ENCODE measurements around the gene PRR22.
"Not testable (repeated sequence)": the region's sequence is repeated elsewhere in the genome, so short reads cannot be mapped to it uniquely, and the experiment has no call there.

The PRR22 gene

GRCh38 chr19:5799247-5800241 is 15.0 kb upstream of the PRR22 start:
- no peak overlapping the region for H3K4me3 ChIP-seq (ENCODE audit: low read length)
- DNase-seq (ENCODE audit: low read depth, low spot score): peak; percentile 56

- no peak for DNase-seq (ENCODE audit: low read depth, low spot score)
- H3K4me3 ChIP-seq (ENCODE audit: low read length): no peak overlapping the region
These were observed 13.7 kb upstream of the PRR22 start for GRCh38 chr19:5798244-5798643.

- no peak overlapping the region for H3K4me3 ChIP-seq (ENCODE audit: low read length)
These were observed 10.9 kb upstream of the PRR22 start for GRCh38 chr19:5795382-5795919.

GRCh38 chr19:5793188-5793587 is 8.6 kb upstream of the PRR22 start:
- no peak overlapping the region for H3K4me3 ChIP-seq (ENCODE audit: low read length)
- DNase-seq (ENCODE audit: low read depth, low spot score): no peak

More at GRCh38 chr19:5795382-5795919, 10.9 kb upstream of the PRR22 start:
- DNase-seq (ENCODE audit: low read depth, low spot score): no peak

- no peak for DNase-seq (ENCODE audit: low read depth, low spot score)
- no peak overlapping the region for H3K4me3 ChIP-seq (ENCODE audit: low read length)
These were observed 7.7 kb upstream of the PRR22 start for GRCh38 chr19:5792224-5792623.

GRCh38 chr19:5790559-5791520 is 6.3 kb upstream of the PRR22 start, which contains the start of gene DUS3L:
Gene DUS3L, minus strand, starts transcription at chr19:5791163. Its CDS starts 22 bp downstream, at chr19:5791141.
- DNase-seq (ENCODE audit: low read depth, low spot score): peak; percentile 98
- peak within 1 kb of the TSS; percentile 94 for H3K4me3 ChIP-seq (ENCODE audit: low read length)

GRCh38 chr19:5789886-5790558 is 5.5 kb upstream of the PRR22 start:
- DNase-seq (ENCODE audit: low read depth, low spot score): no peak
- H3K4me3 ChIP-seq (ENCODE audit: low read length): peak overlapping the region; percentile 94

- H3K4me3 ChIP-seq (ENCODE audit: low read length): no peak overlapping the region
- DNase-seq (ENCODE audit: low read depth, low spot score): no peak
These were observed 4.8 kb upstream of the PRR22 start for GRCh38 chr19:5789351-5789761.

GRCh38 chr19:5788422-5788821 is 3.9 kb upstream of the PRR22 start:
- H3K4me3 ChIP-seq (ENCODE audit: low read length): no peak overlapping the region
- DNase-seq (ENCODE audit: low read depth, low spot score): no peak

GRCh38 chr19:5787409-5788182 is 3.0 kb upstream of the PRR22 start:
- no peak overlapping the region for H3K4me3 ChIP-seq (ENCODE audit: low read length)
- DNase-seq (ENCODE audit: low read depth, low spot score): no peak

GRCh38 chr19:5786593-5787408 is 2.3 kb upstream of the PRR22 start:
- H3K4me3 ChIP-seq (ENCODE audit: low read length): no peak overlapping the region
- DNase-seq (ENCODE audit: low read depth, low spot score): no peak

GRCh38 chr19:5785423-5785822 is 877 bp upstream of the PRR22 start:
- no peak overlapping the region for H3K4me3 ChIP-seq (ENCODE audit: low read length)
- DNase-seq (ENCODE audit: low read depth, low spot score): no peak

- H3K4me3 ChIP-seq (ENCODE audit: low read length): no peak overlapping the region
- DNase-seq (ENCODE audit: low read depth, low spot score): no peak
These were observed 1.3 kb downstream of the PRR22 start for GRCh38 chr19:5782945-5783919.

- no peak for DNase-seq (ENCODE audit: low read depth, low spot score)
- no peak overlapping the region for H3K4me3 ChIP-seq (ENCODE audit: low read length)
These were observed 2.2 kb downstream of the PRR22 start for GRCh38 chr19:5782322-5782721.

- DNase-seq (ENCODE audit: low read depth, low spot score); H3K4me3 ChIP-seq (ENCODE audit: low read length): not testable (repeated sequence)
These were observed 3.6 kb downstream of the PRR22 start for GRCh38 chr19:5780916-5781315.

- no peak overlapping the region for H3K4me3 ChIP-seq (ENCODE audit: low read length)
- no peak for DNase-seq (ENCODE audit: low read depth, low spot score)
These were observed 6.1 kb downstream of the PRR22 start for GRCh38 chr19:5778402-5778801.

Measured in Jurkat, Clone E6-1 (cell line).